ENCODE data around the gene TRIM54.
"Not testable (repeated sequence)": the region's sequence is repeated elsewhere in the genome, so short reads cannot be mapped to it uniquely, and the experiment has no call there.

The TRIM54 gene

GRCh38 chr2:27315122-27315521 is 32.9 kb downstream of the TRIM54 start:
- DNase-seq, result no peak

GRCh38 chr2:27316655-27317412 is 34.6 kb downstream of the TRIM54 start:
- DNase-seq, result no peak

- DNase-seq, result not testable (repeated sequence)
These were observed 37.6 kb downstream of the TRIM54 start for GRCh38 chr2:27319839-27320238.

- DNase-seq, result no peak
These were observed 38.8 kb downstream of the TRIM54 start for GRCh38 chr2:27320958-27321543.

- DNase-seq, result no peak
These were observed 40.1 kb downstream of the TRIM54 start for GRCh38 chr2:27322301-27322765.

GRCh38 chr2:27322766-27323595 is 40.8 kb downstream of the TRIM54 start, which contains the start of gene MPV17:
Gene MPV17, minus strand, starts transcription at chr2:27323097. Its CDS starts 580 bp downstream, at chr2:27322517.
- peak; percentile 79 for DNase-seq

- no peak for DNase-seq
These were observed 41.5 kb downstream of the TRIM54 start for GRCh38 chr2:27323596-27324285.

GRCh38 chr2:27324720-27325119 is 42.5 kb downstream of the TRIM54 start:
- no peak for DNase-seq

- DNase-seq, result no peak
These were observed 53.1 kb downstream of the TRIM54 start for GRCh38 chr2:27335311-27335710.

- no peak for DNase-seq
These were observed 53.9 kb downstream of the TRIM54 start for GRCh38 chr2:27336173-27336572.

- no peak for DNase-seq
These were observed 65.4 kb downstream of the TRIM54 start for GRCh38 chr2:27347641-27348040.

GRCh38 chr2:27350106-27350693 is 68.0 kb downstream of the TRIM54 start:
- no peak for DNase-seq

GRCh38 chr2:27351802-27352598 is 69.8 kb downstream of the TRIM54 start:
- no peak for DNase-seq

- not testable (repeated sequence) for DNase-seq
These were observed 71.1 kb downstream of the TRIM54 start for GRCh38 chr2:27353386-27353761.

- DNase-seq, result no peak
These were observed 71.8 kb downstream of the TRIM54 start for GRCh38 chr2:27353762-27354596.

- no peak for DNase-seq
These were observed 72.3 kb downstream of the TRIM54 start for GRCh38 chr2:27354597-27354927.

- DNase-seq, result no peak
These were observed 73.8 kb downstream of the TRIM54 start for GRCh38 chr2:27356056-27356381.

- peak; percentile 91 for DNase-seq
These were observed 74.4 kb downstream of the TRIM54 start, which contains the start of gene GTF3C2 for GRCh38 chr2:27356382-27357181. Gene GTF3C2, minus strand, starts transcription at chr2:27356764. Its CDS starts 13,210 bp downstream, at chr2:27343554.
